PC-3 (cell line): Measurements from ENCODE around the gene BAIAP3. TPM values are rescaled to one million over a fixed set of nuclear protein-coding genes. Genes with fewer than 3 reads are reported as not detected.

ENCODE experiments used
- ATAC-seq: fragments of 200-7000 bp; cut with Tn5 transposase; 2 replicates; pipeline ENCODE4 v1.9.1; 2020; ENCODE audit warnings: mild to moderate bottlenecking, moderate library complexity
- BruUV-seq: library from RNA; stranded (reverse); fragments of 400-500 nt; replicated peaks from 2 replicates; lab custom pipeline; 2021; lab: Mats Ljungman, UMichigan
- CTCF ChIA-PET: fragments of 300-600 bp; sonication (Branson Sonifier 250); formaldehyde crosslinking; loops from one replicate; lab custom pipeline; 2022; ENCODE audit warnings: antibody characterized with exemption; lab: Charles Lee
- POLR2A ChIA-PET: fragments of 300-600 bp; sonication (Branson Sonifier 250); formaldehyde crosslinking; loops from one replicate; lab custom pipeline; 2022; ENCODE audit warnings: antibody characterized with exemption; ENCODE audit not compliant: unreplicated experiment; lab: Charles Lee
- DNase-seq: peaks from one replicate; pipeline ENCODE4 v3.0.0-alpha.2; 2015
- H2AFZ ChIP-seq: fragments of 300-600 bp; sonication (generic); 2 replicates; pipeline ENCODE4 v1.6.0; 2016; ENCODE audit warnings: antibody characterized with exemption, low read length
- H3F3A ChIP-seq: fragments of 300-600 bp; sonication (generic); one replicate; pipeline ENCODE4 v1.6.0; 2017; ENCODE audit warnings: antibody characterized with exemption, low read length, control low read depth, mild to moderate bottlenecking; ENCODE audit not compliant: unreplicated experiment
- H3K27ac ChIP-seq: fragments of 300-600 bp; sonication (generic); 2 replicates; pipeline ENCODE4 v1.5.1; 2016; ENCODE audit warnings: mild to moderate bottlenecking, low read length
- H3K27me3 ChIP-seq: fragments of 300-600 bp; sonication (generic); 2 replicates; pipeline ENCODE4 v1.6.1; 2016; ENCODE audit warnings: low read length, mixed read lengths
- H3K36me3 ChIP-seq: fragments of 300-600 bp; sonication (generic); 2 replicates; pipeline ENCODE4 v1.6.1; 2016; ENCODE audit warnings: low read depth, mixed run types, low read length, mixed read lengths
- H3K4me1 ChIP-seq: fragments of 300-600 bp; sonication (generic); 2 replicates; pipeline ENCODE4 v1.5.1; 2016; ENCODE audit warnings: low read length; ENCODE audit not compliant: insufficient read depth
- H3K4me2 ChIP-seq: fragments of 300-600 bp; sonication (generic); 2 replicates; pipeline ENCODE4 v1.6.0; 2016; ENCODE audit warnings: low read length
- H3K4me3 ChIP-seq: fragments of 300-600 bp; sonication (generic); 2 replicates; pipeline ENCODE4 v1.5.1; 2016; ENCODE audit warnings: mild to moderate bottlenecking, low read length, mixed read lengths
- H3K79me2 ChIP-seq: fragments of 300-600 bp; sonication (generic); 2 replicates; pipeline ENCODE4 v1.6.1; 2017; ENCODE audit warnings: low read length, mixed read lengths
- H3K9ac ChIP-seq: fragments of 300-600 bp; sonication (generic); 2 replicates; pipeline ENCODE4 v1.6.0; 2016; ENCODE audit warnings: mild to moderate bottlenecking, low read length
- H3K9me2 ChIP-seq: fragments of 300-600 bp; sonication (generic); replicated peaks from 2 replicates; pipeline ENCODE4 v1.6.1; 2016; ENCODE audit warnings: mixed run types, low read length, mixed read lengths
- H3K9me3 ChIP-seq: fragments of 300-600 bp; sonication (generic); 2 replicates; pipeline ENCODE4 v1.6.1; 2016; ENCODE audit warnings: low read length, mixed read lengths
- H4K20me1 ChIP-seq: fragments of 300-600 bp; sonication (generic); 2 replicates; pipeline ENCODE4 v1.6.1; 2016; ENCODE audit warnings: low read length, mixed read lengths
- EZH2 ChIP-seq: fragments of 300-600 bp; sonication (generic); IDR thresholded peaks from one replicate; pipeline ENCODE4 v1.6.1; 2017; ENCODE audit warnings: antibody characterized with exemption, mild to moderate bottlenecking, low read length; ENCODE audit not compliant: unreplicated experiment
- EZH2phosphoT487 ChIP-seq: fragments of 300-600 bp; sonication (generic); IDR thresholded peaks from 2 replicates; pipeline ENCODE4 v1.6.1; 2018; ENCODE audit warnings: mild to moderate bottlenecking, antibody characterized with exemption, low read length, borderline replicate concordance
- intact Hi-C: fragments of 100-400 bp; cut with micrococcal nuclease; formaldehyde crosslinking; loops from 2 replicates; pipeline ENCODE4 v1.9.0; 2023
- total RNA-seq: library from RNA; depleted of rRNA; stranded (reverse); fragments of >200 nt; gene quantifications from 2 replicates; pipeline ENCODE4 v1.2.3, GENCODE V29; 2014
- TF ChIP-seq, protein P1 (sequence below): fragments of 300-600 bp; sonication (generic); conservative IDR thresholded peaks from 2 replicates; pipeline ENCODE4 v1.5.1; 2017; ENCODE audit warnings: antibody characterized with exemption, low read depth, mild to moderate bottlenecking, low read length

BAIAP3 gene
- total RNA-seq, 1 experiment from 2014 or later: 13.1 TPM

DNA sequence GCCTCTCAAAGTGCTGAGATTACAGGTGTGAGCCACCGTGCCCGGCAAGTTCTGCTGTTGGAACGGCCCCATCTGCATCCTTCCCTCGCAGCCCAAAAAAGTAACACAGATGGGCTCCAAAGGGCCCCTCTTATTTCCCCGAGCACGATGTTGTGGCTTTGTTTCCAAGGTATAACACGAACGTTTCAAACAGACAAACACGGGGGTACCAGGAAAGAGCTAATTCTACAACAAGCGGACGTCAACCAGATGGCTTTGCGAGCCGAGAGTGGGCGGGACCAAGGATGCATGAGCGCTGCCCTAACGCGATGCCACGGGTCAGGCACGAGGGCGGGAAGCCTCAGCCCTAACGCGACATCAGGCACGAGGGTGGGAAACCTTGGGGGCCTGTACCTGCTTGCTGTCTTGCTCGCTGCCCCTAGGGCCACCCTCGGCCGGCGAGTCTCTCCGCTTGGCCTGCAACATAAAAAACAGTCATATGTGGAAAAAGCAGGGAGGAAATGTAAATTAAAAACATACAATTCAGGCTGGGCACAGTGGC lies 56.9 kb downstream of the BAIAP3 start:
- H2AFZ ChIP-seq: no peak overlapping the region
- intact Hi-C loops: no loop called here
- ChIA-PET POLR2A (no interaction called here), CTCF (no interaction called here)
- no peaks in the 10 kb centered on the region for H3K9me2 ChIP-seq
- H3K4me3 ChIP-seq: no peak overlapping the region
- no peaks in the 10 kb centered on the region for H3K36me3 ChIP-seq
- no peak overlapping the region for H3K9ac ChIP-seq
- H3F3A ChIP-seq: no peaks in the 10 kb centered on the region
- no peak for DNase-seq
- H3K79me2 ChIP-seq: no peaks in the 10 kb centered on the region
- no peak overlapping the region for H3K4me2 ChIP-seq
- BruUV-seq: no TSS peak
- H3K9me3 ChIP-seq: no peaks in the 10 kb centered on the region
- H3K27me3 ChIP-seq: no peaks in the 10 kb centered on the region
- no peaks in the 10 kb centered on the region for H3K4me1 ChIP-seq
- no peaks in the 10 kb centered on the region for H4K20me1 ChIP-seq
- TF ChIP-seq EZH2 (no peak), EZH2phosphoT487 (no peak)
- TF ChIP-seq, protein P1, sequence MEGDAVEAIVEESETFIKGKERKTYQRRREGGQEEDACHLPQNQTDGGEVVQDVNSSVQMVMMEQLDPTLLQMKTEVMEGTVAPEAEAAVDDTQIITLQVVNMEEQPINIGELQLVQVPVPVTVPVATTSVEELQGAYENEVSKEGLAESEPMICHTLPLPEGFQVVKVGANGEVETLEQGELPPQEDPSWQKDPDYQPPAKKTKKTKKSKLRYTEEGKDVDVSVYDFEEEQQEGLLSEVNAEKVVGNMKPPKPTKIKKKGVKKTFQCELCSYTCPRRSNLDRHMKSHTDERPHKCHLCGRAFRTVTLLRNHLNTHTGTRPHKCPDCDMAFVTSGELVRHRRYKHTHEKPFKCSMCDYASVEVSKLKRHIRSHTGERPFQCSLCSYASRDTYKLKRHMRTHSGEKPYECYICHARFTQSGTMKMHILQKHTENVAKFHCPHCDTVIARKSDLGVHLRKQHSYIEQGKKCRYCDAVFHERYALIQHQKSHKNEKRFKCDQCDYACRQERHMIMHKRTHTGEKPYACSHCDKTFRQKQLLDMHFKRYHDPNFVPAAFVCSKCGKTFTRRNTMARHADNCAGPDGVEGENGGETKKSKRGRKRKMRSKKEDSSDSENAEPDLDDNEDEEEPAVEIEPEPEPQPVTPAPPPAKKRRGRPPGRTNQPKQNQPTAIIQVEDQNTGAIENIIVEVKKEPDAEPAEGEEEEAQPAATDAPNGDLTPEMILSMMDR: no peak
- ATAC-seq: no peak
- H3K27ac ChIP-seq: no peak overlapping the region

DNA sequence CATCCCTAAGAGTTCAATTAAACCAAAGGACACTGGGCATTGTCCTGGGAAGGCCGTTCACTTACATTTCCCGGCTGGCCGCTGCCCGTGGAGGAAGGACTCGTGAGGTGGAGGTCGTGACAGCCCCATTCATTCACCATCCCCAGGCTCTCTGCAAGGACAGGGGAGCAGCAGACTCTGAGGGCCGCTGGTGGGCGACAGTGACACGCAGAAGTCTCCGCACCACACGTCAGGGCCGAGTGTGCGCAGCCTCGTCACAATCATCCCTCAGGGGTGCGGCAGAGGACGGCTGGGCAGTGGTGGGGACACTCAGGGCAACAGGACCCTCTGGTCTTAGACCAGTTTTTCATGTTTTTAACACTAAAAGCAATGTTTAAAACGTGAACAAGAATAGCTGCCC lies 59.4 kb downstream of the BAIAP3 start:
- no peaks in the 10 kb centered on the region for H3K79me2 ChIP-seq
- H3K9me2 ChIP-seq: no peaks in the 10 kb centered on the region
- H2AFZ ChIP-seq: no peak overlapping the region
- ChIA-PET POLR2A (no interaction called here), CTCF (no interaction called here)
- H3K4me1 ChIP-seq: no peaks in the 10 kb centered on the region
- no peak for DNase-seq
- H3K9ac ChIP-seq: no peak overlapping the region
- no peaks in the 10 kb centered on the region for H3K27me3 ChIP-seq
- no peaks in the 10 kb centered on the region for H3F3A ChIP-seq
- intact Hi-C loops: no loop called here
- no peak for TF ChIP-seq EZH2
- TF ChIP-seq, protein P1: no peak
- TF ChIP-seq EZH2phosphoT487: no peak
- ATAC-seq: no peak
- H3K9me3 ChIP-seq: no peaks in the 10 kb centered on the region
- H3K4me3 ChIP-seq: no peak overlapping the region
- H4K20me1 ChIP-seq: no peaks in the 10 kb centered on the region
- BruUV-seq: no TSS peak
- no peak overlapping the region for H3K27ac ChIP-seq
- H3K36me3 ChIP-seq: no peaks in the 10 kb centered on the region
- H3K4me2 ChIP-seq: no peak overlapping the region

DNA sequence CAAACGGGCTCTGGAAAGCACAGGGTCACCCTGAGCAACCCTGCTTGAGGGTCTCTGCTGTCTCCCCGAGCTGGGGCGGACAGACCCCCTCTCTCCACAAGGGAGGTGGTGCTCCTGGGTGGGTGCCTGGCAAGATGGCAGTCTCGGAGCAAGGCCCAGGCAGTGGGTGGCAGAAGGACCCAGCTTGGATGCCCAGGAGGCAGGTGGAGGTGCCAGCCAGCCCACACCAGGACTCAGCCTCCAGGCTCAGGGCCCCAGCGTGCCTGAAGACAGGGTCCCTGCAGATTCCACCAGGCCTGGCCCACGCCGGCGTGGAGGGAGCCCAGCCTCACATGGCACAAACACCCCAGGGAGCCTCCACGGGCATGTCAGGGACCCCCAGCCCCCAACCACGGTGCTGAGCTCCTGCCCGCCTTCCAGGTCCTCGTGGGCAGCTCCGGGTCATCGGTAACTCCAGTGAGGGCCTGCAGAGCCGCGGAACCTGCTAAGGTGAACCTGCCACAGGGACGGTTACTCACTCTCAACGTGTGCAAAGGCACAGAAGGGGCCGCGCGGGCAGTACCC lies 60.2 kb downstream of the BAIAP3 start:
- no peak overlapping the region for H2AFZ ChIP-seq
- H3K27me3 ChIP-seq: no peaks in the 10 kb centered on the region
- no peaks in the 10 kb centered on the region for H4K20me1 ChIP-seq
- DNase-seq (no peak), ATAC-seq (no peak)
- ChIA-PET CTCF (no interaction called here), POLR2A (no interaction called here)
- no peaks in the 10 kb centered on the region for H3K9me3 ChIP-seq
- BruUV-seq: no TSS peak
- TF ChIP-seq, protein P1: no peak
- TF ChIP-seq EZH2 (no peak), EZH2phosphoT487 (no peak)
- H3K4me3 ChIP-seq: no peak overlapping the region
- H3K27ac ChIP-seq: no peak overlapping the region
- H3K9ac ChIP-seq: no peak overlapping the region
- H3K9me2 ChIP-seq: no peaks in the 10 kb centered on the region
- no peaks in the 10 kb centered on the region for H3F3A ChIP-seq
- no peaks in the 10 kb centered on the region for H3K79me2 ChIP-seq
- no peaks in the 10 kb centered on the region for H3K4me1 ChIP-seq
- no peaks in the 10 kb centered on the region for H3K36me3 ChIP-seq
- no peak overlapping the region for H3K4me2 ChIP-seq
- intact Hi-C loops: no loop called here
